ENCODE measurements around the gene TXK.

DNA sequence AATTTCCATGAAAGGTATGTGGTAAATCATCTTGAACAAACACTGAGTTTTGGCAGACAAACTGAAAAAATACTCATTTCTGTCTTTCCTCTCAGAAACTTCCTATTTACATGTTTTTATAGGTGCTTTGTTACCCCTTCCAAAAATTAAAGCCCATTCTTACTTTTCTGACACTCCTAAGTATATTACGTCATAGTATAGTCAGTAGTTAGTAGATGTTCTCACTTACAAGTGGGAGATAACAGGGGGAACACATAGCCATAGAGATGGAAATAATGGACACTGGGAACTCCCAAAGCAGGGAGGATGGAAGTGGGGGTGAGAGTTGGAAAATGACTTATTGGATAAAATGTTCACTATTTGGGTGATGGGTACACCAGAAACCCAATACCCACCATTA is 28.8 kb downstream of the TXK start:
- TF ChIP-seq POLR2A (IDR thresholded peaks at IDR 0.05): no peak
- TF ChIP-seq, protein P1, sequence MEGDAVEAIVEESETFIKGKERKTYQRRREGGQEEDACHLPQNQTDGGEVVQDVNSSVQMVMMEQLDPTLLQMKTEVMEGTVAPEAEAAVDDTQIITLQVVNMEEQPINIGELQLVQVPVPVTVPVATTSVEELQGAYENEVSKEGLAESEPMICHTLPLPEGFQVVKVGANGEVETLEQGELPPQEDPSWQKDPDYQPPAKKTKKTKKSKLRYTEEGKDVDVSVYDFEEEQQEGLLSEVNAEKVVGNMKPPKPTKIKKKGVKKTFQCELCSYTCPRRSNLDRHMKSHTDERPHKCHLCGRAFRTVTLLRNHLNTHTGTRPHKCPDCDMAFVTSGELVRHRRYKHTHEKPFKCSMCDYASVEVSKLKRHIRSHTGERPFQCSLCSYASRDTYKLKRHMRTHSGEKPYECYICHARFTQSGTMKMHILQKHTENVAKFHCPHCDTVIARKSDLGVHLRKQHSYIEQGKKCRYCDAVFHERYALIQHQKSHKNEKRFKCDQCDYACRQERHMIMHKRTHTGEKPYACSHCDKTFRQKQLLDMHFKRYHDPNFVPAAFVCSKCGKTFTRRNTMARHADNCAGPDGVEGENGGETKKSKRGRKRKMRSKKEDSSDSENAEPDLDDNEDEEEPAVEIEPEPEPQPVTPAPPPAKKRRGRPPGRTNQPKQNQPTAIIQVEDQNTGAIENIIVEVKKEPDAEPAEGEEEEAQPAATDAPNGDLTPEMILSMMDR (IDR thresholded peaks at IDR 0.05): no peak
